Prostate gland (tissue), 2 donors: Measurements from ENCODE around the gene SRSF6. TPM values are rescaled to one million over a fixed set of nuclear protein-coding genes. Genes with fewer than 3 reads are reported as not detected.

Source experiments
- DNase-seq: peaks from one replicate; pipeline ENCODE4 v3.0.0-alpha.2; 2019; ENCODE audit warnings: low spot score
- H3K27ac ChIP-seq, 2 donors: fragments of 200-600 bp; sonication (generic); 2 replicates each; pipeline ENCODE4 v1.5.1; 2017 to 2019
- H3K27me3 ChIP-seq: fragments of 200-600 bp; sonication (generic); replicated peaks from 2 replicates; pipeline ENCODE4 v1.5.1; 2019; ENCODE audit not compliant: insufficient read depth
- H3K36me3 ChIP-seq, 2 donors: fragments of 200-600 bp; sonication (generic); 1 replicate in 1 of 2; 2 replicates in 1 of 2; pipeline versions ENCODE4 v1.5.1 to v1.8.1; 2017 to 2019
- H3K4me1 ChIP-seq: fragments of 200-600 bp; sonication (generic); replicated peaks from 2 replicates; pipeline ENCODE4 v1.5.1; 2019
- H3K4me3 ChIP-seq, 2 donors: fragments of 200-600 bp; sonication (generic); 2 replicates each; pipeline ENCODE4 v1.5.1; 2017 to 2019
- H3K9me3 ChIP-seq: fragments of 200-600 bp; sonication (generic); 2 replicates; pipeline ENCODE4 v1.5.1; 2017
- CTCF ChIP-seq, 4 experiments: fragments of 200-600 bp in 2 of 4; fragments of 450-650 bp in 2 of 4; sonication (generic) in 2 of 4; IDR thresholded peaks; 1 replicate in 3 of 4; 2 replicates in 1 of 4; pipeline ENCODE4 v1.5.1; 2016 to 2019; ENCODE audit warnings: antibody characterized with exemption in 4 of 4, mild to moderate bottlenecking in 2 of 4, moderate library complexity in 2 of 4
- POLR2A ChIP-seq: fragments of 450-650 bp; IDR thresholded peaks from one replicate; pipeline ENCODE4 v1.6.1; 2016; ENCODE audit warnings: antibody characterized with exemption, mild to moderate bottlenecking
- POLR2AphosphoS5 ChIP-seq: sonication (generic); formaldehyde crosslinking; IDR thresholded peaks from one replicate; pipeline ENCODE4 v1.6.1; 2017; ENCODE audit warnings: antibody characterized with exemption
- WGBS: methylation state at CpG from one replicate; pipeline ENCODE4 v1.1.5; 2018; 5-methylcytosine and 5-hydroxymethylcytosine counted together
- intact Hi-C: fragments of 100-400 bp; cut with DNase I; formaldehyde crosslinking; loops from one replicate; pipeline ENCODE4 v1.14.2; 2022
- total RNA-seq, 2 donors: library from RNA; depleted of rRNA; stranded (reverse); fragments of >200 nt; gene quantifications; one replicate each; pipeline ENCODE4 v1.1.0, GENCODE V29; 2016

The SRSF6 gene
- total RNA-seq, 2 donors from 2014 or later = 121 to 128 TPM

GRCh38 chr20:43464219-43464790 lies 6.6 kb downstream of the SRSF6 start:
- intact Hi-C loops = no loop called here
- no peak overlapping the region for H3K27ac ChIP-seq
- H3K9me3 ChIP-seq = no peaks in the 10 kb centered on the region
- no peak for DNase-seq
- no peaks in the 10 kb centered on the region for H3K27me3 ChIP-seq
- H3K36me3 ChIP-seq = peaks cover 0 to 7% of the 10 kb centered on the region in 2 donors
- TF ChIP-seq POLR2A (no peak), CTCF (IDR thresholded peaks at IDR 0.05) (no peak), POLR2AphosphoS5 (no peak)
- no peaks in the 10 kb centered on the region for H3K4me1 ChIP-seq
- 78% methylated on average over 9 of the region's 9 CpGs for WGBS
- H3K4me3 ChIP-seq = no peak overlapping the region

DNA sequence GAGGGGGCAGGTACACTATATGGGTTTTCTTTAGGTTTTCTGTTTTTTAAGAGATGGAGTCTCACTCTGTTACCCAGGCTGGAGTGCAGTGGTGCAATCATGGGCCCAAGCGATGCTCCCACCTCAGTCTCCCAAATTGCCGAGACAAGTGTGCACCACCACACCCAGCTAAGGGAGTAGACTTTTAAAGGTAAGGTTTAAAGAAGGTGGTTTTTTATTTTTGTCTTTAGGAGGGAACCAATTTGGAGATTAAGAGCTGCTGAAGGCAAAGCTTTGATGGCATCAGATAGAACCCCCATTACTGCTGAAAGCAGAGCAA lies 7.9 kb downstream of the SRSF6 start:
- no peaks in the 10 kb centered on the region for H3K36me3 ChIP-seq
- H3K4me1 ChIP-seq = no peaks in the 10 kb centered on the region
- H3K27me3 ChIP-seq = no peaks in the 10 kb centered on the region
- TF ChIP-seq POLR2A (no peak), POLR2AphosphoS5 (no peak), CTCF (IDR thresholded peaks at IDR 0.05) (no peak)
- H3K27ac ChIP-seq = no peak overlapping the region
- DNase-seq = no peak
- intact Hi-C loops = no loop called here
- no peak overlapping the region for H3K4me3 ChIP-seq
- 95% methylated on average over 2 of the region's 2 CpGs for WGBS
- no peaks in the 10 kb centered on the region for H3K9me3 ChIP-seq

DNA sequence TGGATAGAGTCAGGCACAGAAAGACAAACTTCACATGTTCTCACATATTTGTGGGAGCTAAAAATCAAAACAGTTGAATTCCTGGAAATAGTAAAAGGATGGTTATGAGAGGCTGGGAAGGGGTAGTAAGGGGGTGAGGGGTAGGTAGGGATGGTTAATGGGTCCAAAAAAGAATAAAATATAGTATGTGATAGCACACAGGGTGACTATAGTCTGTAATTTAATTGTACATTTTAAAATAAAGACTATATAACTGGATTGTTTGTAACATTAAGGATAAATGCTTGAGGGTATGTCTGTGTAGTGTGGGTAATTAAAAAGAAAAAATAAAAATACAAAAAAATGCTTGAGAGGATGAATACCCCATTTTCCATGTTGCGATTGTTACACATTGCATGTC lies 9.9 kb downstream of the SRSF6 start:
- no peak overlapping the region for H3K4me3 ChIP-seq
- H3K9me3 ChIP-seq = no peaks in the 10 kb centered on the region
- no peaks in the 10 kb centered on the region for H3K4me1 ChIP-seq
- DNase-seq = no peak
- TF ChIP-seq CTCF (IDR thresholded peaks at IDR 0.05) = no peak
- TF ChIP-seq POLR2AphosphoS5 = no peak
- no peak for TF ChIP-seq POLR2A
- no peak overlapping the region for H3K27ac ChIP-seq
- intact Hi-C loops = no loop called here
- 97% methylated on average over 1 of the region's 1 CpG for WGBS
- H3K27me3 ChIP-seq = no peaks in the 10 kb centered on the region
- H3K36me3 ChIP-seq = no peaks in the 10 kb centered on the region

- no peaks in the 10 kb centered on the region for H3K9me3 ChIP-seq
- TF ChIP-seq CTCF (IDR thresholded peaks at IDR 0.05) (no peak), POLR2AphosphoS5 (no peak)
- no peaks in the 10 kb centered on the region for H3K36me3 ChIP-seq
- no peak overlapping the region for H3K4me3 ChIP-seq
- DNase-seq = no peak
- 76% methylated on average over 11 of the region's 11 CpGs for WGBS
- H3K27me3 ChIP-seq = no peaks in the 10 kb centered on the region
- H3K4me1 ChIP-seq = no peaks in the 10 kb centered on the region
- H3K27ac ChIP-seq = no peak overlapping the region
- intact Hi-C loops = no loop called here
These were observed 15.1 kb downstream of the SRSF6 start for GRCh38 chr20:43472671-43473380.

- H3K27ac ChIP-seq = no peak overlapping the region
- no peaks in the 10 kb centered on the region for H3K36me3 ChIP-seq
- H3K4me3 ChIP-seq = no peak overlapping the region
- H3K9me3 ChIP-seq = no peaks in the 10 kb centered on the region
- no peak for DNase-seq
- H3K27me3 ChIP-seq = no peaks in the 10 kb centered on the region
- H3K4me1 ChIP-seq = no peaks in the 10 kb centered on the region
- WGBS = 96% methylated on average over 4 of the region's 4 CpGs
- intact Hi-C loops = no loop called here
- no peak for TF ChIP-seq CTCF (IDR thresholded peaks at IDR 0.05)
These were observed 15.6 kb downstream of the SRSF6 start for GRCh38 chr20:43473381-43473704.
